ENCODE results near the gene GNAL.

GNAL gene

DNA sequence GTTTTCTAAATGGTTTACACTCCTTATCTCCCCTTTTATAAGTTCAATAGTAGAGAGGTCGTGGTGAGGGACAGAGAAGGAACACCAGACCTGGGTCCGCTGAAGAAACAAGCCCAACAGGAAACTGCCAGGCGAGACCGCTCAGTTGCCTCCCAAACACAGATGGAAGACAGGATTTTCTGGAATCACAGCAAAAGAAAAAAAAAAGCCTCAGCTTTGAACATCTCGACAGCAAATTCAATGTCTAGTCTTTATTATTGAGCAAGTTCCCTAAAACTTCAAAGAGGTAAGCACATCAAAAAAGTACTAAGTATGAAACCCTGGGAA is 33.5 kb upstream of the GNAL start:
- no peak overlapping the region for H3K27ac ChIP-seq
- POLR2A ChIA-PET (ENCODE audit: low non-redundant PET), result interaction anchor here (0.9 kb wide), 1 partner anchor 73 kb away, joined by 5 read pairs; no protein-coding TSS in a partner anchor
- CTCF ChIA-PET, result interaction anchor here (0.5 to 3.8 kb wide), 22 partner anchors 33 to 909 kb away, joined by 3 to 64 read pairs (median 4); partner anchors contain the start of gene GNAL
- no peak for DNase-seq (ENCODE audit: low spot score)
- TF ChIP-seq, protein P1, sequence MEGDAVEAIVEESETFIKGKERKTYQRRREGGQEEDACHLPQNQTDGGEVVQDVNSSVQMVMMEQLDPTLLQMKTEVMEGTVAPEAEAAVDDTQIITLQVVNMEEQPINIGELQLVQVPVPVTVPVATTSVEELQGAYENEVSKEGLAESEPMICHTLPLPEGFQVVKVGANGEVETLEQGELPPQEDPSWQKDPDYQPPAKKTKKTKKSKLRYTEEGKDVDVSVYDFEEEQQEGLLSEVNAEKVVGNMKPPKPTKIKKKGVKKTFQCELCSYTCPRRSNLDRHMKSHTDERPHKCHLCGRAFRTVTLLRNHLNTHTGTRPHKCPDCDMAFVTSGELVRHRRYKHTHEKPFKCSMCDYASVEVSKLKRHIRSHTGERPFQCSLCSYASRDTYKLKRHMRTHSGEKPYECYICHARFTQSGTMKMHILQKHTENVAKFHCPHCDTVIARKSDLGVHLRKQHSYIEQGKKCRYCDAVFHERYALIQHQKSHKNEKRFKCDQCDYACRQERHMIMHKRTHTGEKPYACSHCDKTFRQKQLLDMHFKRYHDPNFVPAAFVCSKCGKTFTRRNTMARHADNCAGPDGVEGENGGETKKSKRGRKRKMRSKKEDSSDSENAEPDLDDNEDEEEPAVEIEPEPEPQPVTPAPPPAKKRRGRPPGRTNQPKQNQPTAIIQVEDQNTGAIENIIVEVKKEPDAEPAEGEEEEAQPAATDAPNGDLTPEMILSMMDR (conservative IDR thresholded peaks at IDR 0.05; ENCODE audit: low read depth), result no peak; the same call in 1 of the 2 replicates

DNA sequence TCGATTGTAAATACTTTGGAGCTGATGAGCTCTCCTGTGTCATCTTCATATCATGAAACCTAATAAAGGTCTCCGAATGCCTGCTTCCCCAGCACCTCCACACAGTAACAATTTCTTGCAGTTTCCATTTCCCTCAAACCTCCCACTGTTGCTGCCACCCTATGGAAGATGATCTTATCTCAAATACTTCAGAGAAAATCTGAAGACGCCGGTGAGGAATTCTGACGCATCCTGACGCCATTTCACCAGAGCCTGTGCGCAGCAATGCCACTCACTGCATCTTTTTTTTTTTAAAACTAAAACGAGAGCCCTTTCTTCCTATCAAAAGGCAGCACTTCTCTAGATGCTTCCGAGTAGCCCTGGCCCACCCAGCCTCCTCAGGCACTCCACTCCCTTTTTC is 31.9 kb upstream of the GNAL start:
- DNase-seq (ENCODE audit: low spot score), result no peak
- POLR2A ChIA-PET (ENCODE audit: low non-redundant PET), result no interaction called here
- CTCF ChIA-PET, result interaction anchor here (3.0 kb wide), 1 partner anchor 72 kb away, joined by 14 read pairs; no protein-coding TSS in a partner anchor
- TF ChIP-seq, protein P1 (conservative IDR thresholded peaks at IDR 0.05; ENCODE audit: low read depth), result no peak
- no peak overlapping the region for H3K27ac ChIP-seq

DNA sequence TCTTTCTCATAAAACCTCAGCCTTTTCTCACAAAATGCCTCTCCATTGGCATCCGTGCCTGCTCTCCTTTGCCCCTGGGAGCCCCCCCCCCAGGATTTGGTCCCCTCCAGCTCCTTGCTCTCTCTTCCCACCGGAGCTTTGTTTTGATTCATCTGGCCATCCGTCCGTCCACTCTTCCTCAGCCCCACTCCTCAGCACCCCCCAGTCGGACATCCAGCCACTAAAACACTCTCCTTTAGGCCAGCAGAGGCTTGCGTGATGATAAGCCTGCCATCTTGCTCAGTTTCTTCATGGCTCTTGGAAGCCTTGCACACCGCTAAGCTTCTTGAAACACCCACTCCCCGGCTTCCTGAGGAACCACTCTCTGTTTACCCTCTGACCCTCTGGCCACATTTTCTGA is 31.5 kb upstream of the GNAL start:
- TF ChIP-seq, protein P1 (conservative IDR thresholded peaks at IDR 0.05; ENCODE audit: low read depth), result no peak
- H3K27ac ChIP-seq, result no peak overlapping the region
- CTCF ChIA-PET, result interaction anchor here (3.0 kb wide), 1 partner anchor 71 kb away, joined by 14 read pairs; no protein-coding TSS in a partner anchor
- DNase-seq (ENCODE audit: low spot score), result no peak
- POLR2A ChIA-PET (ENCODE audit: low non-redundant PET), result no interaction called here

DNA sequence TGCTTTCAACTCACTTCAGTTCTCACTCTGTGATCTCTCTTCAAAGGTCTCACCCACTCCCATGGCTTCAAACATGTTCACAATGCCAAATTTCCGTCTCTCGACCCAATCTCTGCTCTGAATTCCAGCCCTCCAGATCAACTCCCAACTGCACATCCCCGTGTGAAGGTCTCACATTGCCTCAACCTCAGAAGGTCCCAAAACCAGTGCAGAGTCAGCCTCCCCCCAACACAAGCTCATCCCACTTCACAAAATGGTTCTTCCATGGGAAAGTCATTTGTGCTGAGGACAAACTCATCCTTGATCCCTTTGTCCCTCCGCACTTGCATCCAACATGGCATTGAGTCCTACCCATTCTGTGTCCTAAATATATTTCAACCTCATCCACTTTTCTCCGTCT is 31.0 kb upstream of the GNAL start:
- no peak for DNase-seq (ENCODE audit: low spot score)
- H3K27ac ChIP-seq, result no peak overlapping the region
- TF ChIP-seq, protein P1 (conservative IDR thresholded peaks at IDR 0.05; ENCODE audit: low read depth), result no peak
- CTCF ChIA-PET, result interaction anchor here (1.0 to 3.0 kb wide), 2 partner anchors 71 to 75 kb away, joined by 4 to 14 read pairs; no protein-coding TSS in a partner anchor
- POLR2A ChIA-PET (ENCODE audit: low non-redundant PET), result no interaction called here

DNA sequence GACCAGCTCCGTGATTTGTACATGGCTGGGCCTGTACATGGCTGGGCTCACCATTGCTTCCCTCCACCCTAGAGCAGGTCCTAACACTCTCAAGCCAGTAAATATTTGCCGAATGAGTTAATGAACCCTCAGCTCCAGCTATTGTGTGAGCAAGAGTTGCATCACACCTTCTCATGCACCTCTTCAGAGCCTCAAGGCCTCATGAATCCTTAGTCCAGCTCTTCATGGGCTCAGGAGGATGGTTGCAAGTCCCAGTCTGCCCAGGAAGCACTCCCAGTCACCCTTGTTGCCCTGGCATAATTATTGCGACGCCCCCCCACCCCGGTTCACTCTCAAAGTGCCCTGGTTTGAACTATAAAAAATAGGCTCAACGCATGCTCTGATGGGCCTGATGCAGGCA is 30.1 kb upstream of the GNAL start:
- DNase-seq (ENCODE audit: low spot score), result peak; percentile 63
- no peak overlapping the region for H3K27ac ChIP-seq
- TF ChIP-seq, protein P1 (conservative IDR thresholded peaks at IDR 0.05; ENCODE audit: low read depth), result no peak
- POLR2A ChIA-PET (ENCODE audit: low non-redundant PET), result no interaction called here
- CTCF ChIA-PET, result interaction anchor here (0.5 to 3.0 kb wide), 5 partner anchors 70 to 1182 kb away, joined by 3 to 14 read pairs (median 4); no protein-coding TSS in a partner anchor

DNA sequence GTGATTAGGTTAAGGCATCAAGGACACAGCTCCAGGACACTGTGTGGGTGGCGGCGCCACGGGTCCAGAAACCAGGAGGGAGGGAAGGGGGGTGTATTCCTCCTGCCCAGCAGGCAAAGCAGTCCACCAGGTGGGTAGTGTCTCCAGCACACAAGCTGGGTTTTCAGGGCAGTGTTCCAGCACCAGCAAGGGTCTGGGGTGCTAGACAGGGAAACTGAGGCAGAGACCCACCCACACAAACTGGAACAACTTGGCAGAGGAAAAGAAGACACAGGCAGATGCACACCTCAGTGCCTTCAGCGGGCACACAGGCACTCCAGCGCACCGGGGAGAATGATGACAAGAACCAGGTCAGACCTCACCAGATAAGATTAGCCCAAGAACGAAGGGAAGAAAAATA is 28.4 kb upstream of the GNAL start:
- ChIA-PET CTCF (interaction anchor here (1.3 kb wide), 1 partner anchor 67 kb away, joined by 7 read pairs; no protein-coding TSS in a partner anchor), POLR2A (ENCODE audit: low non-redundant PET) (no interaction called here)
- no peak for DNase-seq (ENCODE audit: low spot score)
- H3K27ac ChIP-seq, result no peak overlapping the region
- TF ChIP-seq, protein P1 (conservative IDR thresholded peaks at IDR 0.05; ENCODE audit: low read depth), result no peak

Data from RWPE1 (cell line).